H1 (cell line): ENCODE data around the gene PDE6D. TPM values are rescaled to one million over a fixed set of nuclear protein-coding genes. Genes with fewer than 3 reads are reported as not detected.

Experiments
- CTCF ChIA-PET: fragments of 300-600 bp; sonication (Branson Sonifier 250); formaldehyde crosslinking; loops from one replicate; lab custom pipeline; 2021; ENCODE audit not compliant: partially characterized antibody; lab: Charles Lee
- POLR2A ChIA-PET: fragments of 300-600 bp; sonication (Branson Sonifier 250); formaldehyde crosslinking; loops from one replicate; lab custom pipeline; 2021; ENCODE audit warnings: inconsistent platforms; ENCODE audit not compliant: partially characterized antibody; lab: Charles Lee
- DNase-seq, 2 experiments: peaks; one replicate each; pipeline versions ENCODE4 v3.0.0 to v3.0.0-alpha.2; 2010 to 2022; ENCODE audit warnings: low spot score in 2 of 2, low read depth in 1 of 2, mixed read lengths in 1 of 2
- FAIRE-seq: peaks from 2 replicates; lab custom pipeline; 2011; peaks lifted over from hg19 to GRCh38; lab: Jason Lieb, UNC
- H2AFZ ChIP-seq: 2 replicates; pipeline ENCODE4 v1.8.1; 2012; ENCODE audit warnings: low read length, inconsistent platforms
- H2AK5ac ChIP-seq: 2 replicates; pipeline ENCODE4 v1.6.1; 2013; ENCODE audit warnings: low read depth, low read length
- H2BK120ac ChIP-seq: replicated peaks from 2 replicates; pipeline ENCODE3; 2013; ENCODE audit warnings: low read depth, low read length, inconsistent platforms
- H2BK12ac ChIP-seq: 2 replicates; pipeline ENCODE4 v1.6.1; 2013; ENCODE audit warnings: low read depth, low read length
- H2BK15ac ChIP-seq: 2 replicates; pipeline ENCODE4 v1.6.1; 2013; ENCODE audit warnings: low read length
- H2BK20ac ChIP-seq: 2 replicates; pipeline ENCODE4 v1.6.1; 2013; ENCODE audit warnings: low read length
- H2BK5ac ChIP-seq: 2 replicates; pipeline ENCODE4 v1.6.1; 2013; ENCODE audit warnings: low read depth, low read length
- H3K14ac ChIP-seq: 2 replicates; pipeline ENCODE4 v1.6.1; 2013; ENCODE audit warnings: inconsistent platforms; ENCODE audit not compliant: insufficient read length
- H3K18ac ChIP-seq: 2 replicates; pipeline ENCODE4 v1.6.1; 2013; ENCODE audit warnings: low read length; ENCODE audit errors: extremely low read depth
- H3K23ac ChIP-seq: 2 replicates; pipeline ENCODE4 v1.6.1; 2013; ENCODE audit warnings: inconsistent platforms; ENCODE audit not compliant: insufficient read length
- H3K23me2 ChIP-seq: 2 replicates; pipeline ENCODE4 v1.6.1; 2013; ENCODE audit warnings: low read depth, low read length
- H3K27ac ChIP-seq: 2 replicates; pipeline ENCODE4 v1.6.1; 2011; ENCODE audit warnings: low read depth, low read length, inconsistent platforms
- H3K27me3 ChIP-seq, 4 experiments: replicated peaks in 1 of 4; 1 replicate in 1 of 4; 2 replicates in 3 of 4; pipeline versions ENCODE4 v1.6.1 to v1.8.1; 2011 to 2013; ENCODE audit warnings: low read length in 3 of 4, mild to moderate bottlenecking in 3 of 4, inconsistent platforms in 2 of 4, mixed read lengths in 2 of 4, moderate library complexity in 1 of 4; ENCODE audit not compliant: control insufficient read depth in 3 of 4, insufficient read depth in 3 of 4; ENCODE audit errors: extremely low read depth in 1 of 4
- H3K36me3 ChIP-seq, 4 experiments: 2 replicates each; pipeline versions ENCODE4 v1.6.1 to v1.8.1; 2011 to 2013; ENCODE audit warnings: mild to moderate bottlenecking in 4 of 4, low read length in 3 of 4, moderate library complexity in 2 of 4, control low read depth in 1 of 4, inconsistent platforms in 1 of 4; ENCODE audit not compliant: insufficient read depth in 4 of 4, control insufficient read depth in 2 of 4
- H3K4ac ChIP-seq: replicated peaks from 2 replicates; pipeline ENCODE3; 2013; ENCODE audit warnings: low read length, low read depth, mixed read lengths, inconsistent platforms; ENCODE audit not compliant: insufficient read length
- H3K4me1 ChIP-seq, 4 experiments: replicated peaks in 1 of 4; 1 replicate in 1 of 4; 2 replicates in 3 of 4; pipeline versions ENCODE4 v1.6.1 to v1.8.1; 2011 to 2013; ENCODE audit warnings: low read length in 3 of 4, inconsistent platforms in 2 of 4, mixed read lengths in 1 of 4; ENCODE audit not compliant: insufficient read depth in 4 of 4, control insufficient read depth in 3 of 4
- H3K4me2 ChIP-seq, 2 experiments: 2 replicates each; pipeline versions ENCODE4 v1.6.1 to v1.8.1; 2011 to 2013; ENCODE audit warnings: low read depth in 2 of 2, low read length in 2 of 2, control low read depth in 1 of 2, inconsistent platforms in 1 of 2, mild to moderate bottlenecking in 1 of 2; ENCODE audit not compliant: insufficient read depth in 1 of 2
- H3K4me3 ChIP-seq, 4 experiments: fragments of 200-600, 300-600 bp in 1 of 4; sonication (generic), shearing (Covaris generic), sonication (Bioruptor Twin) in 1 of 4; 2 replicates each; pipeline versions ENCODE4 v1.5.1 to v1.8.1; 2011 to 2016; ENCODE audit warnings: low read length in 4 of 4, low read depth in 3 of 4, control low read depth in 2 of 4, inconsistent platforms in 2 of 4, mild to moderate bottlenecking in 2 of 4, mixed read lengths in 1 of 4, moderate library complexity in 1 of 4; ENCODE audit not compliant: insufficient read depth in 2 of 4; ENCODE audit errors: extremely low read depth in 1 of 4
- H3K56ac ChIP-seq: replicated peaks from 2 replicates; pipeline ENCODE3; 2013; ENCODE audit warnings: low read depth, mild to moderate bottlenecking, mixed read lengths, low read length, inconsistent platforms; ENCODE audit not compliant: insufficient read length
- H3K79me1 ChIP-seq: 2 replicates; pipeline ENCODE4 v1.6.1; 2013; ENCODE audit warnings: low read depth, low read length, control low read depth
- H3K79me2 ChIP-seq, 2 experiments: 2 replicates each; pipeline versions ENCODE4 v1.6.1 to v1.8.1; 2012 to 2013; ENCODE audit warnings: low read length in 2 of 2, mild to moderate bottlenecking in 2 of 2, inconsistent platforms in 1 of 2; ENCODE audit not compliant: insufficient read depth in 2 of 2, control insufficient read depth in 1 of 2
- H3K9ac ChIP-seq, 4 experiments: replicated peaks in 1 of 4; 1 replicate in 1 of 4; 2 replicates in 3 of 4; pipeline versions ENCODE4 v1.6.1 to v1.8.1; 2011 to 2013; ENCODE audit warnings: low read depth in 3 of 4, low read length in 3 of 4, control low read depth in 2 of 4, mild to moderate bottlenecking in 2 of 4, moderate library complexity in 2 of 4, inconsistent platforms in 1 of 4; ENCODE audit errors: extremely low read depth in 1 of 4
- H3K9me3 ChIP-seq, 2 experiments: 2 replicates each; pipeline versions ENCODE4 v1.6.1 to v1.8.1; 2012 to 2013; ENCODE audit warnings: mild to moderate bottlenecking in 2 of 2, moderate library complexity in 2 of 2, control low read depth in 1 of 2, inconsistent platforms in 1 of 2, low read depth in 1 of 2, low read length in 1 of 2, mixed read lengths in 1 of 2; ENCODE audit not compliant: insufficient read depth in 2 of 2
- H4K20me1 ChIP-seq, 2 experiments: replicated peaks in 1 of 2; 2 replicates each; pipeline versions ENCODE3 to v1.8.1; 2011 to 2013; ENCODE audit warnings: inconsistent platforms in 2 of 2, low read length in 2 of 2, mild to moderate bottlenecking in 1 of 2; ENCODE audit not compliant: insufficient read depth in 2 of 2, control insufficient read depth in 1 of 2
- H4K5ac ChIP-seq: 2 replicates; pipeline ENCODE4 v1.6.1; 2013; ENCODE audit warnings: low read length, low read depth, mixed read lengths, inconsistent platforms; ENCODE audit not compliant: insufficient read length
- H4K8ac ChIP-seq: 2 replicates; pipeline ENCODE4 v1.8.0; 2013; ENCODE audit warnings: mild to moderate bottlenecking, moderate library complexity, low read length, inconsistent platforms; ENCODE audit not compliant: insufficient read depth; ENCODE audit errors: extremely low read depth
- H4K91ac ChIP-seq: replicated peaks from 2 replicates; pipeline ENCODE3; 2013; ENCODE audit warnings: low read length, mixed read lengths, inconsistent platforms; ENCODE audit not compliant: insufficient read length
- CHD1 ChIP-seq: IDR thresholded peaks from 2 replicates; pipeline ENCODE4 v1.6.1; 2012; ENCODE audit warnings: low read depth, low read length, improper control_type of control experiment
- CTBP2 ChIP-seq: IDR thresholded peaks from 2 replicates; pipeline ENCODE4 v1.7.0; 2011; ENCODE audit warnings: borderline replicate concordance, mild to moderate bottlenecking, moderate library complexity, mixed read lengths, low read length; ENCODE audit not compliant: insufficient read depth, insufficient read length
- CTCF ChIP-seq, 3 experiments: IDR thresholded peaks; 1 replicate in 2 of 3; 2 replicates in 1 of 3; pipeline versions ENCODE4 v1.5.1 to v1.6.1; 2011; ENCODE audit warnings: low read length in 3 of 3, mild to moderate bottlenecking in 3 of 3, inconsistent platforms in 2 of 3, low read depth in 1 of 3, moderate library complexity in 1 of 3; ENCODE audit not compliant: insufficient read depth in 1 of 3; ENCODE audit errors: control extremely low read depth in 1 of 3
- EGR1 ChIP-seq: IDR thresholded peaks from 2 replicates; pipeline ENCODE4 v1.6.1; 2011; ENCODE audit warnings: low read depth, low read length, borderline replicate concordance
- FOSL1 ChIP-seq: IDR thresholded peaks from 2 replicates; pipeline ENCODE4 v1.6.1; 2011; ENCODE audit warnings: mild to moderate bottlenecking, low read depth, low read length, moderate library complexity; ENCODE audit not compliant: insufficient read depth
- SAP30 ChIP-seq: fragments of 300-600 bp; sonication (generic); IDR thresholded peaks from 2 replicates; pipeline ENCODE4 v1.7.1; 2012; ENCODE audit warnings: low read length, moderate library complexity, mild to moderate bottlenecking, inconsistent platforms; ENCODE audit not compliant: insufficient read depth, insufficient replicate concordance
- SP2 ChIP-seq: IDR thresholded peaks from 2 replicates; pipeline ENCODE4 v1.6.1; 2012; ENCODE audit warnings: mild to moderate bottlenecking, low read length, inconsistent platforms
- WGBS, 2 experiments: shearing (Covaris generic) in 1 of 2; methylation state at CpG; one replicate each; pipeline versions ENCODE4 v1.1.6 to v1.1.7; 2013 to 2015; ENCODE audit warnings: low lambda C conversion rate in 2 of 2, mixed read lengths in 2 of 2, inconsistent platforms in 1 of 2, low coverage in 1 of 2, missing lambda C conversion rate in 1 of 2; ENCODE audit not compliant: insufficient replicate concordance in 2 of 2, insufficient coverage in 1 of 2, insufficient read length in 1 of 2; ENCODE audit errors: extremely low coverage in 1 of 2, missing lambda C conversion rate in 1 of 2; 5-methylcytosine and 5-hydroxymethylcytosine counted together
- polyA plus RNA-seq, 7 experiments: library from polyadenylated mRNA; depleted of rRNA in 3 of 7; stranded (reverse) in 5 of 7; unstranded in 2 of 7; fragments of >200 nt in 5 of 7; fragments of 200-250 nt in 2 of 7; gene quantifications; 1 replicate in 5 of 7; 2 replicates in 1 of 7; 4 replicates in 1 of 7; pipeline versions ENCODE4 v1.2.1 to v1.2.3, GENCODE V29; 2011 to 2013; ENCODE audit warnings: missing spikeins in 2 of 7, mixed read lengths in 2 of 7
- total RNA-seq: library from RNA; stranded (reverse); fragmentation: NEBNext Ultra II Directional; extraction: Animal tissue kit (Norgen Biotek cat#: 25700); gene quantifications from 2 replicates; pipeline ENCODE4 v1.2.1, GENCODE V29; 2021

Gene PDE6D
- total and polyA plus RNA-seq, 2 of the 8 experiments (the other 6 are each of a cell fraction or from before 2014, with no cell fraction given) = 33.7 to 63.9 TPM

- Histone ChIP-seq H2AK5ac (no peak overlapping the region), H3K4me2 (no peak overlapping the region), H3K9ac (no peak overlapping the region), H3K4ac (no peak overlapping the region), H3K79me1 (no peaks in the 10 kb centered on the region), H3K18ac (no peak overlapping the region), H2BK20ac (no peak overlapping the region), H4K8ac (no peak overlapping the region), H2BK5ac (no peak overlapping the region), H3K23me2 (peaks cover 9% of the 10 kb centered on the region; the same call in 1 of the 2 replicates), H3K23ac (no peak overlapping the region), H3K36me3 (no peaks in the 10 kb centered on the region), H2BK15ac (no peak overlapping the region), H3K4me3 (no peak overlapping the region), H3K4me1 (peaks cover 4 to 54% (median 32%) of the 10 kb centered on the region in 4 experiments), H2BK12ac (no peak overlapping the region; the same call in 1 of the 2 replicates), H3K14ac (no peak overlapping the region), H4K20me1 (no peaks in the 10 kb centered on the region), H3K27ac (no peak overlapping the region), H3K56ac (no peak overlapping the region), H3K27me3 (no peaks in the 10 kb centered on the region), H4K5ac (no peak overlapping the region), H2BK120ac (no peak overlapping the region), H2AFZ (no peak overlapping the region), H3K79me2 (no peaks in the 10 kb centered on the region), H4K91ac (peak overlapping the region; percentile 88), H3K9me3 (no peaks in the 10 kb centered on the region)
- WGBS, 2 experiments = 87% methylated on average over 6 of the region's 8 CpGs; no CpG with 5 or more reads in 1 of the 2 experiments
- FAIRE-seq = no peak
- no peak for DNase-seq
- ChIA-PET CTCF (interaction anchor here (0.8 to 31.4 kb wide), 14 partner anchors 6 to 98 kb away, joined by 3 to 555 read pairs (median 33); partner anchors contain the start of genes PDE6D and PTMA), POLR2A (interaction anchor here (1.1 to 27.8 kb wide), 10 partner anchors 6 to 219 kb away, joined by 3 to 1080 read pairs (median 26); partner anchors contain the start of genes NCL and PTMA)
- TF ChIP-seq SP2 (no peak), CHD1 (no peak), SAP30 (no peak), CTCF (IDR thresholded peaks at IDR 0.05; ENCODE audit: control extremely low read depth in 1 of 3, insufficient read depth in 1 of 3, low read depth in 1 of 3, low read length in 3 of 3) (no peak), CTBP2 (no peak), FOSL1 (no peak), EGR1 (no peak)
Observed at GRCh38 chr2:231683292-231684235, 97.5 kb downstream of the PDE6D start.
